GM23338 (cell line): ENCODE measurements around the gene TSHB. TPM values are rescaled to one million over a fixed set of nuclear protein-coding genes. Genes with fewer than 3 reads are reported as not detected.

Experiments used
- ATAC-seq: fragments of 200-7000 bp; cut with Tn5 transposase; 3 replicates; pipeline ENCODE4 v1.9.1; 2020
- DNase-seq: peaks from one replicate; pipeline ENCODE4 v3.0.0-alpha.2; 2015; ENCODE audit warnings: low spot score
- H2AFZ ChIP-seq: fragments of 200-600 bp; sonication (generic); 2 replicates; pipeline ENCODE4 v1.8.0; 2016; ENCODE audit warnings: antibody characterized with exemption, mild to moderate bottlenecking, moderate library complexity
- H3F3A ChIP-seq: fragments of 200-600 bp; sonication (generic); replicated peaks from 2 replicates; pipeline ENCODE4 v1.8.0; 2017; ENCODE audit warnings: antibody characterized with exemption, mixed run types, low read depth
- H3K27ac ChIP-seq: fragments of 200-600 bp; sonication (generic); 2 replicates; pipeline ENCODE4 v1.6.1; 2016; ENCODE audit warnings: low read depth
- H3K27me3 ChIP-seq: fragments of 200-600 bp; sonication (generic); 2 replicates; pipeline ENCODE4 v1.8.0; 2016; ENCODE audit warnings: mild to moderate bottlenecking, mixed run types, moderate library complexity; ENCODE audit not compliant: insufficient read depth
- H3K36me3 ChIP-seq: fragments of 200-600 bp; sonication (generic); 2 replicates; pipeline ENCODE4 v1.8.0; 2016; ENCODE audit warnings: mild to moderate bottlenecking; ENCODE audit not compliant: insufficient read depth
- H3K4me1 ChIP-seq: fragments of 200-600 bp; sonication (generic); 2 replicates; pipeline ENCODE4 v1.8.0; 2016; ENCODE audit warnings: mild to moderate bottlenecking, moderate library complexity; ENCODE audit not compliant: insufficient read depth
- H3K4me2 ChIP-seq: fragments of 200-600 bp; sonication (generic); 2 replicates; pipeline ENCODE4 v1.7.1; 2017; ENCODE audit warnings: mixed run types
- H3K4me3 ChIP-seq: fragments of 200-600 bp; sonication (generic); 2 replicates; pipeline ENCODE4 v1.6.1; 2016; ENCODE audit warnings: mixed run types
- H3K79me2 ChIP-seq: fragments of 200-600 bp; sonication (generic); replicated peaks from 2 replicates; pipeline ENCODE4 v1.8.0; 2017; ENCODE audit warnings: mild to moderate bottlenecking; ENCODE audit not compliant: insufficient read depth
- H3K9me2 ChIP-seq: fragments of 200-600 bp; sonication (generic); 2 replicates; pipeline ENCODE4 v1.8.0; 2017; ENCODE audit not compliant: insufficient read depth
- H4K20me1 ChIP-seq: fragments of 200-600 bp; sonication (generic); replicated peaks from 2 replicates; pipeline ENCODE4 v1.8.0; 2017; ENCODE audit warnings: mild to moderate bottlenecking; ENCODE audit not compliant: insufficient read depth
- H3K27ac Mint-ChIP-seq: 2 replicates; pipeline ENCODE4 v1.8.0; 2020; ENCODE audit warnings: inconsistent platforms, mild to moderate bottlenecking, moderate library complexity, mixed read lengths
- H3K27me3 Mint-ChIP-seq: 3 replicates; pipeline ENCODE4 v1.8.0; 2022; ENCODE audit warnings: low read depth, mild to moderate bottlenecking, moderate library complexity, mixed read lengths, inconsistent platforms; ENCODE audit not compliant: insufficient read depth, poor library complexity
- H3K36me3 Mint-ChIP-seq: 3 replicates; pipeline ENCODE4 v1.8.0; 2021; ENCODE audit warnings: low read depth, mild to moderate bottlenecking, inconsistent platforms, moderate library complexity, mixed read lengths
- H3K4me1 Mint-ChIP-seq: 3 replicates; pipeline ENCODE4 v1.8.0; 2020; ENCODE audit warnings: mild to moderate bottlenecking, inconsistent platforms, mixed read lengths
- H3K4me3 Mint-ChIP-seq: 3 replicates; pipeline ENCODE4 v1.8.0; 2021; ENCODE audit warnings: moderate library complexity, mild to moderate bottlenecking, inconsistent platforms, mixed read lengths
- H3K9me3 Mint-ChIP-seq: 3 replicates; pipeline ENCODE4 v1.8.0; 2020; ENCODE audit warnings: moderate library complexity, mild to moderate bottlenecking, inconsistent platforms, mixed read lengths
- EZH2phosphoT487 ChIP-seq: fragments of 200-600 bp; sonication (generic); IDR thresholded peaks from one replicate; pipeline ENCODE4 v1.8.1; 2018; ENCODE audit warnings: antibody characterized with exemption; ENCODE audit not compliant: unreplicated experiment
- JUNB ChIP-seq: IDR thresholded peaks from one replicate; pipeline ENCODE4 v1.6.1; 2016; ENCODE audit warnings: antibody characterized with exemption; ENCODE audit not compliant: unreplicated experiment
- POLR2AphosphoS5 ChIP-seq: IDR thresholded peaks from 2 replicates; pipeline ENCODE4 v1.6.1; 2016; ENCODE audit warnings: antibody characterized with exemption, low read depth
- STAT1 ChIP-seq: IDR thresholded peaks from one replicate; pipeline ENCODE4 v1.6.1; 2016; ENCODE audit warnings: antibody characterized with exemption; ENCODE audit not compliant: unreplicated experiment
- ZNF114 ChIP-seq: fragments of 250-450 bp; sonication (Bioruptor Pico); IDR thresholded peaks from 2 replicates; pipeline ENCODE4 v1.5.0; 2020; ENCODE audit warnings: mild to moderate bottlenecking, moderate library complexity
- ZNF331 ChIP-seq: fragments of 250-450 bp; sonication (Bioruptor Pico); IDR thresholded peaks from 2 replicates; pipeline ENCODE4 v1.5.0; 2020; ENCODE audit warnings: low read depth, mild to moderate bottlenecking, moderate library complexity
- ZNF462 ChIP-seq: fragments of 250-450 bp; sonication (Bioruptor Pico); IDR thresholded peaks from 2 replicates; pipeline ENCODE4 v1.5.0; 2020; ENCODE audit warnings: mild to moderate bottlenecking, moderate library complexity
- polyA plus RNA-seq: library from polyadenylated mRNA; unstranded; fragments of >200 nt; fragmentation: Nextera tagmentation; extraction: Ambion mirVana; gene quantifications from 2 replicates; pipeline ENCODE4 v1.2.1, GENCODE V29; 2016
- total RNA-seq: library from RNA; depleted of rRNA; stranded (reverse); fragments of >200 nt; shearing (Covaris generic); gene quantifications from 2 replicates; pipeline ENCODE4 v1.2.3, GENCODE V29; 2014

The TSHB gene
- total and polyA plus RNA-seq, 2 experiments from 2014 or later = not detected

- TF ChIP-seq EZH2phosphoT487 (no peak), ZNF114 (CRISPR knock-in tag) (no peak), JUNB (no peak), STAT1 (no peak), ZNF331 (CRISPR knock-in tag) (no peak), POLR2AphosphoS5 (no peak), ZNF462 (CRISPR knock-in tag) (no peak)
- H3K4me1 Mint-ChIP-seq = peaks cover 12% of the 10 kb centered on the region
- no peak overlapping the region for H3K4me2 ChIP-seq
- H3K79me2 ChIP-seq = no peaks in the 10 kb centered on the region
- H3K36me3 Mint-ChIP-seq = no peaks in the 10 kb centered on the region
- H3K4me3 ChIP-seq = no peak overlapping the region
- no peaks in the 10 kb centered on the region for H3F3A ChIP-seq
- no peaks in the 10 kb centered on the region for H4K20me1 ChIP-seq
- H3K36me3 ChIP-seq = no peaks in the 10 kb centered on the region
- no peaks in the 10 kb centered on the region for H3K9me2 ChIP-seq
- 0 out of 2 replicates have a peak, but pooled peaks cover 5% of the 10 kb centered on the region for H3K4me1 ChIP-seq
- H3K27me3 Mint-ChIP-seq = peaks cover 2% of the 10 kb centered on the region
- H3K4me3 Mint-ChIP-seq = no peak overlapping the region
- no peak for ATAC-seq
- no peak overlapping the region for H3K27ac ChIP-seq
- no peak overlapping the region for H2AFZ ChIP-seq
- DNase-seq = no peak
- no peaks in the 10 kb centered on the region for H3K27me3 ChIP-seq
- no peaks in the 10 kb centered on the region for H3K9me3 Mint-ChIP-seq
- H3K27ac Mint-ChIP-seq = no peak overlapping the region
These were observed 43.9 kb downstream of the TSHB start for GRCh38 chr1:115073298-115074087.
